ENCODE measurements around the gene PBX3.

GRCh38 chr9:125915606-125916005 lies 168.4 kb downstream of the PBX3 start:
- no peak for TF ChIP-seq ZNF274 (IDR thresholded peaks at IDR 0.05; ENCODE audit: low read depth, low read length)
- no peak for TF ChIP-seq SUZ12 (IDR thresholded peaks at IDR 0.05; ENCODE audit: extremely low read depth, insufficient read depth, insufficient read length)

Data from NT2/D1 (cell line).